ENCODE data around the gene DYNLT2. TPM values are rescaled to one million over a fixed set of nuclear protein-coding genes. Genes with fewer than 3 reads are reported as not detected.

Gene DYNLT2
- total and polyA plus RNA-seq, 2 of the 13 experiments (the other 11 are each of a cell fraction or from before 2014, with no cell fraction given), result 2.1 to 4.3 TPM

- TF ChIP-seq MTF2 (CRISPR knock-in tag; IDR thresholded peaks at IDR 0.05; ENCODE audit: borderline replicate concordance) (peak; percentile 93), HMGXB3 (CRISPR knock-in tag; IDR thresholded peaks at IDR 0.05; ENCODE audit: borderline replicate concordance) (peak; percentile 58; the same call in 1 of the 2 replicates), ZNF607 (CRISPR knock-in tag; IDR thresholded peaks at IDR 0.05; ENCODE audit: borderline replicate concordance) (peak; percentile 94), RFXANK (CRISPR knock-in tag; IDR thresholded peaks at IDR 0.05) (peak; percentile 49; the same call in 1 of the 2 replicates), HDAC2 (CRISPR knock-in tag; IDR thresholded peaks at IDR 0.05) (peak; percentile 86), ZSCAN21 (CRISPR knock-in tag; IDR thresholded peaks at IDR 0.05; ENCODE audit: borderline replicate concordance) (peak; percentile 44; the same call in 1 of the 2 replicates), AHDC1 (CRISPR knock-in tag; IDR thresholded peaks at IDR 0.05; ENCODE audit: borderline replicate concordance) (peak; percentile 18; the same call in 1 of the 2 replicates)
Observed at GRCh38 chr6:169701954-169702839, 49.2 kb downstream of the DYNLT2 start, which contains the start of the genes C6orf120 and WDR27 (continued).

Data from HepG2 (cell line).